H9 (cell line): ENCODE results near the gene UPP1. TPM values are rescaled to one million over a fixed set of nuclear protein-coding genes. Genes with fewer than 3 reads are reported as not detected.

Experiments used
- DNase-seq: peaks from one replicate; pipeline ENCODE4 v3.0.0-alpha.2; 2017
- H2AFZ ChIP-seq: one replicate; pipeline ENCODE4 v1.6.1; 2013; ENCODE audit warnings: mild to moderate bottlenecking, low read length, control low read depth, moderate library complexity
- H2AK5ac ChIP-seq: 2 replicates; pipeline ENCODE4 v1.6.1; 2013; ENCODE audit warnings: low read length, control low read depth, mixed read lengths; ENCODE audit not compliant: insufficient read length
- H2BK120ac ChIP-seq: one replicate; pipeline ENCODE4 v1.6.1; 2013; ENCODE audit warnings: low read depth, mild to moderate bottlenecking, low read length, control low read depth, inconsistent platforms; ENCODE audit not compliant: poor library complexity, severe bottlenecking
- H2BK12ac ChIP-seq: 2 replicates; pipeline ENCODE4 v1.6.1; 2013; ENCODE audit warnings: low read length, control low read depth, mixed read lengths, low read depth; ENCODE audit not compliant: insufficient read length
- H2BK15ac ChIP-seq: 2 replicates; pipeline ENCODE4 v1.6.1; 2013; ENCODE audit warnings: low read depth, low read length, control low read depth
- H2BK20ac ChIP-seq: one replicate; pipeline ENCODE4 v1.6.1; 2013; ENCODE audit warnings: low read depth, mild to moderate bottlenecking, low read length, control low read depth, inconsistent platforms; ENCODE audit not compliant: poor library complexity, severe bottlenecking
- H2BK5ac ChIP-seq: 2 replicates; pipeline ENCODE4 v1.6.1; 2013; ENCODE audit warnings: low read length, control low read depth, mixed read lengths; ENCODE audit not compliant: insufficient read length
- H3K14ac ChIP-seq: 2 replicates; pipeline ENCODE4 v1.6.1; 2013; ENCODE audit warnings: low read length, control low read depth; ENCODE audit not compliant: insufficient read depth
- H3K18ac ChIP-seq: 2 replicates; pipeline ENCODE4 v1.6.1; 2013; ENCODE audit warnings: low read depth, mild to moderate bottlenecking, mixed read lengths, low read length, control low read depth; ENCODE audit not compliant: insufficient read length
- H3K23ac ChIP-seq: 2 replicates; pipeline ENCODE4 v1.6.1; 2013; ENCODE audit warnings: low read length, control low read depth, mixed read lengths, low read depth; ENCODE audit not compliant: insufficient read length
- H3K23me2 ChIP-seq: 2 replicates; pipeline ENCODE4 v1.6.1; 2013; ENCODE audit warnings: low read depth, mild to moderate bottlenecking, mixed read lengths, low read length, control low read depth; ENCODE audit not compliant: insufficient read length, poor library complexity, severe bottlenecking
- H3K27ac ChIP-seq: 2 replicates; pipeline ENCODE4 v1.5.1; 2013; ENCODE audit warnings: low read length, control low read depth, mixed read lengths, low read depth; ENCODE audit not compliant: insufficient read length
- H3K27me3 ChIP-seq: 2 replicates; pipeline ENCODE4 v1.6.1; 2013; ENCODE audit warnings: low read length, control low read depth, inconsistent platforms; ENCODE audit not compliant: insufficient read depth
- H3K4ac ChIP-seq: 2 replicates; pipeline ENCODE4 v1.6.1; 2013; ENCODE audit warnings: low read depth, mild to moderate bottlenecking, control low read depth, inconsistent platforms, low read length, moderate library complexity
- H3K4me1 ChIP-seq: 2 replicates; pipeline ENCODE4 v1.6.1; 2013; ENCODE audit warnings: low read length, control low read depth, inconsistent platforms; ENCODE audit not compliant: insufficient read depth
- H3K4me2 ChIP-seq: 2 replicates; pipeline ENCODE4 v1.6.1; 2013; ENCODE audit warnings: low read length, control low read depth, mixed read lengths; ENCODE audit not compliant: insufficient read length, insufficient read depth
- H3K56ac ChIP-seq: 2 replicates; pipeline ENCODE4 v1.6.1; 2013; ENCODE audit warnings: low read depth, mild to moderate bottlenecking, mixed read lengths, low read length, control low read depth; ENCODE audit not compliant: insufficient read length
- H3K79me1 ChIP-seq: 2 replicates; pipeline ENCODE4 v1.6.1; 2013; ENCODE audit warnings: low read depth, mild to moderate bottlenecking, moderate library complexity, low read length, control low read depth, inconsistent platforms; ENCODE audit not compliant: insufficient read depth, poor library complexity, severe bottlenecking
- H3K79me2 ChIP-seq: 2 replicates; pipeline ENCODE4 v1.6.1; 2013; ENCODE audit warnings: low read length, control low read depth, inconsistent platforms; ENCODE audit not compliant: insufficient read depth
- H3K9ac ChIP-seq: 2 replicates; pipeline ENCODE4 v1.6.1; 2013; ENCODE audit warnings: low read length, control low read depth, mixed read lengths; ENCODE audit not compliant: insufficient read length; ENCODE audit errors: extremely low read depth
- H3K9me3 ChIP-seq: one replicate; pipeline ENCODE4 v1.6.1; 2013; ENCODE audit warnings: low read depth, low read length, inconsistent platforms; ENCODE audit not compliant: control insufficient read depth
- H3T11ph ChIP-seq: one replicate; pipeline ENCODE4 v1.6.1; 2013; ENCODE audit warnings: mild to moderate bottlenecking, low read length, control low read depth, inconsistent platforms
- H4K20me1 ChIP-seq: one replicate; pipeline ENCODE4 v1.6.1; 2013; ENCODE audit not compliant: control insufficient read depth, insufficient read length, insufficient read depth
- H4K5ac ChIP-seq: 2 replicates; pipeline ENCODE4 v1.6.1; 2013; ENCODE audit warnings: low read depth, mild to moderate bottlenecking, mixed read lengths, low read length, control low read depth; ENCODE audit not compliant: insufficient read length
- H4K8ac ChIP-seq: replicated peaks from 2 replicates; pipeline ENCODE4 v1.6.1; 2013; ENCODE audit warnings: low read length, control low read depth, mixed read lengths, low read depth; ENCODE audit not compliant: insufficient read length
- H4K91ac ChIP-seq: 2 replicates; pipeline ENCODE4 v1.6.1; 2013; ENCODE audit warnings: low read depth, mild to moderate bottlenecking, moderate library complexity, mixed read lengths, low read length, control low read depth; ENCODE audit not compliant: insufficient read length
- H3K27ac Mint-ChIP-seq, 3 experiments: 2 replicates in 2 of 3; 3 replicates in 1 of 3; pipeline ENCODE4 v1.8.0; 2020 to 2021; ENCODE audit warnings: mixed read lengths in 3 of 3, mild to moderate bottlenecking in 1 of 3, moderate library complexity in 1 of 3
- H3K27me3 Mint-ChIP-seq: 2 replicates; pipeline ENCODE4 v1.8.0; 2021; ENCODE audit warnings: low read depth, mild to moderate bottlenecking, moderate library complexity, mixed read lengths
- H3K36me3 Mint-ChIP-seq, 3 experiments: 2 replicates in 2 of 3; 3 replicates in 1 of 3; pipeline ENCODE4 v1.8.0; 2020 to 2021; ENCODE audit warnings: low read depth in 3 of 3, mixed read lengths in 3 of 3; ENCODE audit not compliant: insufficient read depth in 1 of 3
- H3K4me1 Mint-ChIP-seq, 2 experiments: 2 replicates each; pipeline ENCODE4 v1.8.0; 2020; ENCODE audit warnings: mixed read lengths in 2 of 2
- H3K4me3 Mint-ChIP-seq, 2 experiments: 2 replicates in 1 of 2; 3 replicates in 1 of 2; pipeline ENCODE4 v1.8.0; 2020 to 2021; ENCODE audit warnings: mild to moderate bottlenecking in 2 of 2, mixed read lengths in 2 of 2, moderate library complexity in 1 of 2
- H3K9me3 Mint-ChIP-seq, 2 experiments: 2 replicates in 1 of 2; 3 replicates in 1 of 2; pipeline ENCODE4 v1.8.0; 2020; ENCODE audit warnings: mild to moderate bottlenecking in 2 of 2, mixed read lengths in 2 of 2, moderate library complexity in 1 of 2
- CTCF ChIP-seq: fragments of 200-600 bp; sonication (generic); conservative IDR thresholded peaks from 3 replicates; pipeline ENCODE4 v1.8.0; 2021; ENCODE audit warnings: antibody characterized with exemption, mild to moderate bottlenecking
- WGBS: extraction: QIAGEN DNeasy Blood & Tissue Kit; methylation state at CpG from one replicate; pipeline ENCODE4 v1.1.7; 2013; ENCODE audit warnings: missing lambda C conversion rate, low lambda C conversion rate, mixed read lengths; ENCODE audit not compliant: insufficient read length; ENCODE audit errors: extremely low coverage; 5-methylcytosine and 5-hydroxymethylcytosine counted together
- total RNA-seq: library from RNA; stranded (reverse); gene quantifications from 2 replicates; pipeline ENCODE4 v1.2.1, GENCODE V29; 2021

The UPP1 gene
- total RNA-seq, 1 experiment from 2014 or later = 34.2 TPM

- Histone ChIP-seq H3K4me2 (no peak overlapping the region), H2AK5ac (no peak overlapping the region), H4K8ac (no peak overlapping the region), H3K9ac (no peak overlapping the region), H4K20me1 (no peaks in the 10 kb centered on the region), H3K56ac (no peak overlapping the region), H3K4me1 (peaks cover 13% of the 10 kb centered on the region; the same call in 1 of the 2 replicates), H2BK5ac (no peak overlapping the region), H3K9me3 (no peaks in the 10 kb centered on the region), H2BK20ac (no peak overlapping the region), H3K4ac (no peak overlapping the region), H3K23me2 (peaks cover 3% of the 10 kb centered on the region), H3K18ac (no peak overlapping the region), H3K79me1 (no peaks in the 10 kb centered on the region), H3T11ph (no peak overlapping the region), H2BK12ac (no peak overlapping the region), H4K5ac (no peak overlapping the region), H4K91ac (no peak overlapping the region), H3K14ac (no peak overlapping the region), H3K27ac (no peak overlapping the region), H2AFZ (no peak overlapping the region), H3K79me2 (no peaks in the 10 kb centered on the region), H3K27me3 (peaks cover 2% of the 10 kb centered on the region; the same call in 1 of the 2 replicates), H3K23ac (no peak overlapping the region), H2BK120ac (no peak overlapping the region), H2BK15ac (no peak overlapping the region)
- Mint-ChIP-seq H3K36me3 (no peaks in the 10 kb centered on the region), H3K4me1 (peaks cover 58 to 61% of the 10 kb centered on the region in 2 experiments), H3K27ac (no peak overlapping the region), H3K27me3 (peaks cover 14% of the 10 kb centered on the region), H3K4me3 (no peak overlapping the region), H3K9me3 (no peaks in the 10 kb centered on the region)
- TF ChIP-seq CTCF = no peak
- no peak for DNase-seq
- WGBS = no CpG with 5 or more reads among the region's 3 CpGs
Observed at GRCh38 chr7:48042216-48042615, 46.8 kb upstream of the UPP1 start.
